ENCODE results near the gene DDC. TPM values are rescaled to one million over a fixed set of nuclear protein-coding genes. Genes with fewer than 3 reads are reported as not detected.

Gene DDC
- polyA plus RNA-seq, 1 experiment, result not detected

GRCh38 chr7:50449501-50449880 is 115.7 kb downstream of the DDC start:
- Histone ChIP-seq H3K27me3 (ENCODE audit: control insufficient read depth, insufficient read depth, low read length) (no peaks in the 10 kb centered on the region), H3K4me3 (ENCODE audit: low read depth, low read length) (peak overlapping the region; percentile 90), H3K27ac (ENCODE audit: low read depth, low read length) (no peak overlapping the region), H3K9me3 (ENCODE audit: control insufficient read depth, insufficient read depth, low read length) (peaks cover 7% of the 10 kb centered on the region; the same call in 1 of the 2 replicates)
- TF ChIP-seq CTCF (IDR thresholded peaks at IDR 0.05; ENCODE audit: low read depth, low read length), result no peak
- CTCF ChIA-PET, result interaction anchor here (1.0 to 6.9 kb wide), 5 partner anchors 19 to 712 kb away, joined by 5 to 34 read pairs (median 7); no protein-coding TSS in a partner anchor
- no peak for DNase-seq (ENCODE audit: low read depth, low spot score)
- POLR2A ChIA-PET, result no interaction called here

- POLR2A ChIA-PET, result no interaction called here
- DNase-seq (ENCODE audit: low read depth, low spot score), result no peak
- peaks cover 7% of the 10 kb centered on the region; the same call in 1 of the 2 replicates for H3K9me3 ChIP-seq (ENCODE audit: control insufficient read depth, insufficient read depth, low read length)
- no peaks in the 10 kb centered on the region for H3K27me3 ChIP-seq (ENCODE audit: control insufficient read depth, insufficient read depth, low read length)
- no peak overlapping the region for H3K4me3 ChIP-seq (ENCODE audit: low read depth, low read length)
- TF ChIP-seq CTCF (IDR thresholded peaks at IDR 0.05; ENCODE audit: low read depth, low read length), result no peak
- CTCF ChIA-PET, result interaction anchor here (1.4 to 6.9 kb wide), 5 partner anchors 19 to 713 kb away, joined by 5 to 34 read pairs (median 10); no protein-coding TSS in a partner anchor
- H3K27ac ChIP-seq (ENCODE audit: low read depth, low read length), result no peak overlapping the region
Observed at GRCh38 chr7:50448823-50449222, 116.4 kb downstream of the DDC start.

GRCh38 chr7:50446542-50446960 is 118.7 kb downstream of the DDC start:
- DNase-seq (ENCODE audit: low read depth, low spot score), result peak; percentile 21
- Histone ChIP-seq H3K27me3 (ENCODE audit: control insufficient read depth, insufficient read depth, low read length) (no peaks in the 10 kb centered on the region), H3K27ac (ENCODE audit: low read depth, low read length) (no peak overlapping the region), H3K9me3 (ENCODE audit: control insufficient read depth, insufficient read depth, low read length) (peaks cover 7% of the 10 kb centered on the region; the same call in 1 of the 2 replicates), H3K4me3 (ENCODE audit: low read depth, low read length) (no peak overlapping the region)
- ChIA-PET CTCF (interaction anchor here (1.5 to 6.9 kb wide), 3 partner anchors 22 to 715 kb away, joined by 3 to 34 read pairs (median 10); no protein-coding TSS in a partner anchor), POLR2A (no interaction called here)
- TF ChIP-seq CTCF (IDR thresholded peaks at IDR 0.05; ENCODE audit: low read depth, low read length), result no peak

GRCh38 chr7:50436133-50436806 is 128.9 kb downstream of the DDC start:
- H3K9me3 ChIP-seq (ENCODE audit: control insufficient read depth, insufficient read depth, low read length), result no peaks in the 10 kb centered on the region
- H3K27me3 ChIP-seq (ENCODE audit: control insufficient read depth, insufficient read depth, low read length), result no peaks in the 10 kb centered on the region
- DNase-seq (ENCODE audit: low read depth, low spot score), result peak; percentile 27
- no peak for TF ChIP-seq CTCF (IDR thresholded peaks at IDR 0.05; ENCODE audit: low read depth, low read length)
- CTCF ChIA-PET, result interaction anchor here (1.1 to 1.7 kb wide), 2 partner anchors 15 to 18 kb away, joined by 3 to 10 read pairs; no protein-coding TSS in a partner anchor
- H3K27ac ChIP-seq (ENCODE audit: low read depth, low read length), result no peak overlapping the region
- no peak overlapping the region for H3K4me3 ChIP-seq (ENCODE audit: low read depth, low read length)
- POLR2A ChIA-PET, result interaction anchor here (0.6 kb wide), 1 partner anchor 204 kb away, joined by 3 read pairs; no protein-coding TSS in a partner anchor

GRCh38 chr7:50431722-50432305 is 133.4 kb downstream of the DDC start:
- ChIA-PET POLR2A (no interaction called here), CTCF (interaction anchor here (3.0 kb wide), 1 partner anchor 13 kb away, joined by 22 read pairs; no protein-coding TSS in a partner anchor)
- no peak for TF ChIP-seq CTCF (IDR thresholded peaks at IDR 0.05; ENCODE audit: low read depth, low read length)
- H3K27ac ChIP-seq (ENCODE audit: low read depth, low read length), result no peak overlapping the region
- no peaks in the 10 kb centered on the region for H3K9me3 ChIP-seq (ENCODE audit: control insufficient read depth, insufficient read depth, low read length)
- no peak overlapping the region for H3K4me3 ChIP-seq (ENCODE audit: low read depth, low read length)
- no peaks in the 10 kb centered on the region for H3K27me3 ChIP-seq (ENCODE audit: control insufficient read depth, insufficient read depth, low read length)
- no peak for DNase-seq (ENCODE audit: low read depth, low spot score)

Measured in AG04450 (cell line).